ENCODE measurements around the gene DLG2.
"Not testable (repeated sequence)": the region's sequence is repeated elsewhere in the genome, so short reads cannot be mapped to it uniquely, and the experiment has no call there.

DLG2 gene

GRCh38 chr11:84316866-84317555 is 1310.1 kb downstream of the DLG2 start:
- H3K4me1 ChIP-seq (ENCODE audit: control insufficient read depth, low read length) = no peaks in the 10 kb centered on the region
- TF ChIP-seq CTCF (IDR thresholded peaks at IDR 0.05; ENCODE audit: low read depth, low read length, poor library complexity, severe bottlenecking) (no peak), EZH2phosphoT487 (IDR thresholded peaks at IDR 0.05; ENCODE audit: borderline replicate concordance, low read length) (no peak)

GRCh38 chr11:84313830-84314359 is 1313.2 kb downstream of the DLG2 start:
- TF ChIP-seq CTCF (IDR thresholded peaks at IDR 0.05; ENCODE audit: low read depth, low read length, poor library complexity, severe bottlenecking) (no peak), EZH2phosphoT487 (IDR thresholded peaks at IDR 0.05; ENCODE audit: borderline replicate concordance, low read length) (no peak)
- Histone ChIP-seq H3K4me1 (ENCODE audit: control insufficient read depth, low read length) (no peaks in the 10 kb centered on the region), H3K36me3 (ENCODE audit: control insufficient read depth, low read length) (no peaks in the 10 kb centered on the region), H3K4me3 (ENCODE audit: low read length) (no peak overlapping the region), H3K79me2 (ENCODE audit: control insufficient read depth, low read length) (no peaks in the 10 kb centered on the region), H3K27me3 (ENCODE audit: control insufficient read depth, low read length) (no peaks in the 10 kb centered on the region), H3K27ac (ENCODE audit: low read depth, low read length) (no peak overlapping the region), H3K9me3 (ENCODE audit: control insufficient read depth, insufficient read depth, low read length) (no peaks in the 10 kb centered on the region), H3F3A (ENCODE audit: control insufficient read depth, insufficient read depth) (no peaks in the 10 kb centered on the region), H3K9me2 (replicated peaks; ENCODE audit: control insufficient read depth, low read length) (no peaks in the 10 kb centered on the region), H4K20me1 (ENCODE audit: control insufficient read depth, insufficient read depth, low read depth, low read length) (no peaks in the 10 kb centered on the region), H3K4me2 (ENCODE audit: low read length) (no peak overlapping the region)

More at GRCh38 chr11:84316866-84317555, 1310.1 kb downstream of the DLG2 start:
- no peaks in the 10 kb centered on the region for H3K79me2 ChIP-seq (ENCODE audit: control insufficient read depth, low read length)
- H4K20me1 ChIP-seq (ENCODE audit: control insufficient read depth, insufficient read depth, low read depth, low read length) = no peaks in the 10 kb centered on the region
- H3K4me3 ChIP-seq (ENCODE audit: low read length) = no peak overlapping the region
- H3K27ac ChIP-seq (ENCODE audit: low read depth, low read length) = no peak overlapping the region
- no peaks in the 10 kb centered on the region for H3F3A ChIP-seq (ENCODE audit: control insufficient read depth, insufficient read depth)
- no peaks in the 10 kb centered on the region for H3K27me3 ChIP-seq (ENCODE audit: control insufficient read depth, low read length)
- H3K9me3 ChIP-seq (ENCODE audit: control insufficient read depth, insufficient read depth, low read length) = no peaks in the 10 kb centered on the region
- no peaks in the 10 kb centered on the region for H3K36me3 ChIP-seq (ENCODE audit: control insufficient read depth, low read length)
- no peaks in the 10 kb centered on the region for H3K9me2 ChIP-seq (replicated peaks; ENCODE audit: control insufficient read depth, low read length)
- no peak overlapping the region for H3K4me2 ChIP-seq (ENCODE audit: low read length)

GRCh38 chr11:84310268-84310667 is 1316.9 kb downstream of the DLG2 start:
- Histone ChIP-seq H3K9me3 (ENCODE audit: control insufficient read depth, insufficient read depth, low read length) (no peaks in the 10 kb centered on the region), H3K4me2 (ENCODE audit: low read length) (no peak overlapping the region), H3K4me3 (ENCODE audit: low read length) (no peak overlapping the region), H3F3A (ENCODE audit: control insufficient read depth, insufficient read depth) (no peaks in the 10 kb centered on the region), H3K27ac (ENCODE audit: low read depth, low read length) (no peak overlapping the region), H3K79me2 (ENCODE audit: control insufficient read depth, low read length) (no peaks in the 10 kb centered on the region), H3K27me3 (ENCODE audit: control insufficient read depth, low read length) (no peaks in the 10 kb centered on the region), H3K36me3 (ENCODE audit: control insufficient read depth, low read length) (no peaks in the 10 kb centered on the region), H3K4me1 (ENCODE audit: control insufficient read depth, low read length) (no peaks in the 10 kb centered on the region), H3K9me2 (replicated peaks; ENCODE audit: control insufficient read depth, low read length) (no peaks in the 10 kb centered on the region), H4K20me1 (ENCODE audit: control insufficient read depth, insufficient read depth, low read depth, low read length) (no peaks in the 10 kb centered on the region)
- TF ChIP-seq CTCF (IDR thresholded peaks at IDR 0.05; ENCODE audit: low read depth, low read length, poor library complexity, severe bottlenecking) = no peak
- no peak for TF ChIP-seq EZH2phosphoT487 (IDR thresholded peaks at IDR 0.05; ENCODE audit: borderline replicate concordance, low read length)

GRCh38 chr11:84308491-84308890 is 1318.7 kb downstream of the DLG2 start:
- H3K27ac ChIP-seq (ENCODE audit: low read depth, low read length); H3K9me3 ChIP-seq (ENCODE audit: control insufficient read depth, insufficient read depth, low read length); H4K20me1 ChIP-seq (ENCODE audit: control insufficient read depth, insufficient read depth, low read depth, low read length); H3K4me3 ChIP-seq (ENCODE audit: low read length); H3K4me1 ChIP-seq (ENCODE audit: control insufficient read depth, low read length); H3K4me2 ChIP-seq (ENCODE audit: low read length); H3F3A ChIP-seq (ENCODE audit: control insufficient read depth, insufficient read depth); H3K9me2 ChIP-seq (replicated peaks; ENCODE audit: control insufficient read depth, low read length); H3K27me3 ChIP-seq (ENCODE audit: control insufficient read depth, low read length); H3K36me3 ChIP-seq (ENCODE audit: control insufficient read depth, low read length); H3K79me2 ChIP-seq (ENCODE audit: control insufficient read depth, low read length): not testable (repeated sequence)

Measured in DOHH2 (cell line).